Kidney (tissue), 14 donors: ENCODE data around the gene HBA1. TPM values are rescaled to one million over a fixed set of nuclear protein-coding genes. Genes with fewer than 3 reads are reported as not detected.

ENCODE experiments used
- DNase-seq, 5 donors: peaks; one replicate each; pipeline ENCODE4 v3.0.0-alpha.2; 2013 to 2020
- FAIRE-seq: peaks from 2 replicates; lab custom pipeline; 2012; peaks lifted over from hg19 to GRCh38; lab: Jason Lieb, UNC
- H3K27ac ChIP-seq, 2 donors: one replicate each; pipeline ENCODE4 v1.7.0; 2013; ENCODE audit warnings: low read depth in 2 of 2, low read length in 2 of 2, inconsistent platforms in 1 of 2
- H3K27me3 ChIP-seq: one replicate; pipeline ENCODE4 v1.7.1; 2013; ENCODE audit warnings: low read length, inconsistent platforms; ENCODE audit not compliant: control insufficient read depth, insufficient read depth
- H3K36me3 ChIP-seq, 3 donors: one replicate each; pipeline versions ENCODE4 v1.7.0 to v1.7.1; 2013; ENCODE audit warnings: low read length in 3 of 3, control low read depth in 1 of 3, inconsistent platforms in 1 of 3; ENCODE audit not compliant: insufficient read depth in 3 of 3, control insufficient read depth in 2 of 3
- H3K4me1 ChIP-seq, 3 donors: one replicate each; pipeline versions ENCODE4 v1.7.0 to v1.7.1; 2013; ENCODE audit warnings: low read length in 3 of 3, inconsistent platforms in 1 of 3, low read depth in 1 of 3; ENCODE audit not compliant: control insufficient read depth in 2 of 3, insufficient read depth in 2 of 3
- H3K4me3 ChIP-seq, 3 donors: one replicate each; pipeline versions ENCODE4 v1.7.0 to v1.8.1; 2013; ENCODE audit warnings: low read length in 3 of 3, control low read depth in 1 of 3, inconsistent platforms in 1 of 3
- H3K9ac ChIP-seq, 3 donors: one replicate each; pipeline versions ENCODE4 v1.7.0 to v1.7.1; 2013; ENCODE audit warnings: low read length in 3 of 3, control low read depth in 1 of 3, inconsistent platforms in 1 of 3
- H3K9me3 ChIP-seq, 3 donors: one replicate each; pipeline versions ENCODE4 v1.7.0 to v1.7.1; 2013; ENCODE audit warnings: low read length in 3 of 3, control low read depth in 1 of 3, inconsistent platforms in 1 of 3; ENCODE audit not compliant: control insufficient read depth in 2 of 3, insufficient read depth in 1 of 3
- CTCF ChIP-seq: IDR thresholded peaks from 3 replicates; pipeline ENCODE4 v1.5.1; 2012; ENCODE audit warnings: mild to moderate bottlenecking, moderate library complexity, borderline replicate concordance; ENCODE audit not compliant: insufficient read depth; ENCODE audit errors: extremely low read depth
- intact Hi-C: fragments of 100-400 bp; cut with DNase I; formaldehyde crosslinking; loops from one replicate; pipeline ENCODE4 v1.11.1; 2022
- polyA plus RNA-seq: library from polyadenylated mRNA; stranded (reverse); fragments of 350-450 nt; fragmentation: Illumina TruSeq; extraction: RNeasy Lipid Tissue Mini Kit (QIAGEN cat#74804); gene quantifications from one replicate; pipeline ENCODE4 v1.2.3, GENCODE V29; 2014; ENCODE audit warnings: low read depth, low replicate concordance; ENCODE audit not compliant: insufficient read depth
- total RNA-seq: library from RNA; stranded (reverse); fragmentation: NEBNext Ultra II Directional; extraction: Animal tissue kit (Norgen Biotek cat#: 25700); gene quantifications from one replicate; pipeline ENCODE4 v1.2.1, GENCODE V29; 2021
- donor health status: control.
- donor health status: control.
- donor health status: control.
- donor health status: control.
- donor health status: control.
- donor health status: DM: yes; HTN: yes; CAD: no.
- donor health status: Normal renal cell carcinoma (clear cell type).

The HBA1 gene
- total and polyA plus RNA-seq, 2 donors from 2014 or later = 2.6 to 41.1 TPM

GRCh38 chr16:144797-145252, 31.7 kb upstream of the HBA1 start:
- no peaks in the 10 kb centered on the region for H3K9me3 ChIP-seq
- H3K4me3 ChIP-seq = no peak overlapping the region
- no peaks in the 10 kb centered on the region for H3K4me1 ChIP-seq
- no peaks in the 10 kb centered on the region for H3K36me3 ChIP-seq
- no peak overlapping the region for H3K9ac ChIP-seq
- FAIRE-seq (no peak), DNase-seq (no peak)
- no peak for TF ChIP-seq CTCF
- intact Hi-C loops = no loop called here
- H3K27ac ChIP-seq = no peak overlapping the region
- H3K27me3 ChIP-seq = no peaks in the 10 kb centered on the region

- intact Hi-C loops = no loop called here
- no peak for FAIRE-seq
These were observed 29.8 kb upstream of the HBA1 start for GRCh38 chr16:146646-147045.

GRCh38 chr16:149024-149660, 27.3 kb upstream of the HBA1 start:
- intact Hi-C loops = no loop called here
- H3K9ac ChIP-seq = no peak overlapping the region
- no peaks in the 10 kb centered on the region for H3K27me3 ChIP-seq
- FAIRE-seq = no peak
- no peaks in the 10 kb centered on the region for H3K4me1 ChIP-seq
- H3K9me3 ChIP-seq = no peaks in the 10 kb centered on the region
- DNase-seq = no peak
- TF ChIP-seq CTCF = no peak
- H3K36me3 ChIP-seq = no peaks in the 10 kb centered on the region
- H3K27ac ChIP-seq = no peak overlapping the region
- H3K4me3 ChIP-seq = no peak overlapping the region

More at GRCh38 chr16:146646-147045, 29.8 kb upstream of the HBA1 start:
- TF ChIP-seq CTCF = no peak
- H3K9ac ChIP-seq = no peak overlapping the region
- no peaks in the 10 kb centered on the region for H3K36me3 ChIP-seq
- H3K4me3 ChIP-seq = no peak overlapping the region
- DNase-seq = no peak
- H3K27me3 ChIP-seq = no peaks in the 10 kb centered on the region
- H3K27ac ChIP-seq = no peak overlapping the region
- no peaks in the 10 kb centered on the region for H3K9me3 ChIP-seq
- no peaks in the 10 kb centered on the region for H3K4me1 ChIP-seq
